ENCODE measurements around the gene NOD1.

NOD1 gene

GRCh38 chr7:30487371-30487770 lies 8.8 kb upstream of the NOD1 start (continued):
- TF ChIP-seq, protein P1, sequence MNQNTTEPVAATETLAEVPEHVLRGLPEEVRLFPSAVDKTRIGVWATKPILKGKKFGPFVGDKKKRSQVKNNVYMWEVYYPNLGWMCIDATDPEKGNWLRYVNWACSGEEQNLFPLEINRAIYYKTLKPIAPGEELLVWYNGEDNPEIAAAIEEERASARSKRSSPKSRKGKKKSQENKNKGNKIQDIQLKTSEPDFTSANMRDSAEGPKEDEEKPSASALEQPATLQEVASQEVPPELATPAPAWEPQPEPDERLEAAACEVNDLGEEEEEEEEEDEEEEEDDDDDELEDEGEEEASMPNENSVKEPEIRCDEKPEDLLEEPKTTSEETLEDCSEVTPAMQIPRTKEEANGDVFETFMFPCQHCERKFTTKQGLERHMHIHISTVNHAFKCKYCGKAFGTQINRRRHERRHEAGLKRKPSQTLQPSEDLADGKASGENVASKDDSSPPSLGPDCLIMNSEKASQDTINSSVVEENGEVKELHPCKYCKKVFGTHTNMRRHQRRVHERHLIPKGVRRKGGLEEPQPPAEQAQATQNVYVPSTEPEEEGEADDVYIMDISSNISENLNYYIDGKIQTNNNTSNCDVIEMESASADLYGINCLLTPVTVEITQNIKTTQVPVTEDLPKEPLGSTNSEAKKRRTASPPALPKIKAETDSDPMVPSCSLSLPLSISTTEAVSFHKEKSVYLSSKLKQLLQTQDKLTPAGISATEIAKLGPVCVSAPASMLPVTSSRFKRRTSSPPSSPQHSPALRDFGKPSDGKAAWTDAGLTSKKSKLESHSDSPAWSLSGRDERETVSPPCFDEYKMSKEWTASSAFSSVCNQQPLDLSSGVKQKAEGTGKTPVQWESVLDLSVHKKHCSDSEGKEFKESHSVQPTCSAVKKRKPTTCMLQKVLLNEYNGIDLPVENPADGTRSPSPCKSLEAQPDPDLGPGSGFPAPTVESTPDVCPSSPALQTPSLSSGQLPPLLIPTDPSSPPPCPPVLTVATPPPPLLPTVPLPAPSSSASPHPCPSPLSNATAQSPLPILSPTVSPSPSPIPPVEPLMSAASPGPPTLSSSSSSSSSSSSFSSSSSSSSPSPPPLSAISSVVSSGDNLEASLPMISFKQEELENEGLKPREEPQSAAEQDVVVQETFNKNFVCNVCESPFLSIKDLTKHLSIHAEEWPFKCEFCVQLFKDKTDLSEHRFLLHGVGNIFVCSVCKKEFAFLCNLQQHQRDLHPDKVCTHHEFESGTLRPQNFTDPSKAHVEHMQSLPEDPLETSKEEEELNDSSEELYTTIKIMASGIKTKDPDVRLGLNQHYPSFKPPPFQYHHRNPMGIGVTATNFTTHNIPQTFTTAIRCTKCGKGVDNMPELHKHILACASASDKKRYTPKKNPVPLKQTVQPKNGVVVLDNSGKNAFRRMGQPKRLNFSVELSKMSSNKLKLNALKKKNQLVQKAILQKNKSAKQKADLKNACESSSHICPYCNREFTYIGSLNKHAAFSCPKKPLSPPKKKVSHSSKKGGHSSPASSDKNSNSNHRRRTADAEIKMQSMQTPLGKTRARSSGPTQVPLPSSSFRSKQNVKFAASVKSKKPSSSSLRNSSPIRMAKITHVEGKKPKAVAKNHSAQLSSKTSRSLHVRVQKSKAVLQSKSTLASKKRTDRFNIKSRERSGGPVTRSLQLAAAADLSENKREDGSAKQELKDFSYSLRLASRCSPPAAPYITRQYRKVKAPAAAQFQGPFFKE (tag by site-specific recombination; IDR thresholded peaks at IDR 0.05; ENCODE audit: borderline replicate concordance), result no peak
- TF ChIP-seq, protein P2, sequence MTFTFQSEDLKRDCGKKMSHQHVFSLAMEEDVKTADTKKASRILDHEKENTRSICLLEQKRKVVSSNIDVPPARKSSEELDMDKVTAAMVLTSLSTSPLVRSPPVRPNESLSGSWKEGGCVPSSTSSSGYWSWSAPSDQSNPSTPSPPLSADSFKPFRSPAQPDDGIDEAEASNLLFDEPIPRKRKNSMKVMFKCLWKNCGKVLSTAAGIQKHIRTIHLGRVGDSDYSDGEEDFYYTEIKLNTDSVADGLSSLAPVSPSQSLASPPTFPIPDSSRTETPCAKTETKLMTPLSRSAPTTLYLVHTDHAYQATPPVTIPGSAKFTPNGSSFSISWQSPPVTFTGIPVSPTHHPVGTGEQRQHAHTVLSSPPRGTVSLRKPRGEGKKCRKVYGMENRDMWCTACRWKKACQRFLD (tag by site-specific recombination; IDR thresholded peaks at IDR 0.05), result no peak
- no peak for TF ChIP-seq ZNF391 (tag by site-specific recombination; IDR thresholded peaks at IDR 0.05; ENCODE audit: borderline replicate concordance, low read depth)
- TF ChIP-seq ZNF18 (tag by site-specific recombination; IDR thresholded peaks at IDR 0.05), result no peak
- no peak for TF ChIP-seq MZF1 (tag by site-specific recombination; IDR thresholded peaks at IDR 0.05; ENCODE audit: borderline replicate concordance)

DNA sequence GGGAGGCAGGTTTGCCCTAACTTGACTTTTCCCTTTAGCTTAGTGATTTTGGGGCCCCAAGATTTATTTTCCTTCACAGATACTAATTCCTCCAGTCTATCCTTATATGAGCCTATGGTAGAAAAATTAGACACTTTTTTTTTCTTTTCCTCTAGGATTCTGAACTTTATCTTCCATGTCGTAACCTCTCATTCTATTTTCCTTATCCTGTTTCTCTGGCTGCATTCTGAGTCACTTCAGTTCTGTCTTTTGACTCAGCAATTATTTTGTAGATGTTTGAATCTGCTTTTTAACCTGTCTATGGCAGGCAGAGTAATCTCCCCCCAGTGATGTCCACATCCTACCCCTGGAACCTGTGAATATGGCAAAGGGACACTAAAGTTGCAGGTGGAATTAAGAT lies 7.1 kb upstream of the NOD1 start:
- Histone ChIP-seq H3K4me1 (ENCODE audit: control insufficient read depth, insufficient read depth, low read length) (no peaks in the 10 kb centered on the region), H3K27ac (ENCODE audit: extremely low read depth, low read depth, low read length) (no peak overlapping the region), H3K36me3 (ENCODE audit: control insufficient read depth in 2 of 2, insufficient read depth in 1 of 2, low read length in 2 of 2) (no peaks in the 10 kb centered on the region), H3K4me3 (ENCODE audit: low read depth, low read length) (no peak overlapping the region), H3K9me3 (ENCODE audit: control insufficient read depth, insufficient read depth, low read depth, low read length) (no peaks in the 10 kb centered on the region)
- POLR2A ChIA-PET, result no interaction called here
- CTCF ChIA-PET, result no interaction called here
- TF ChIP-seq GLIS1 (tag by site-specific recombination; IDR thresholded peaks at IDR 0.05) (no peak), ZBTB17 (tag by site-specific recombination; IDR thresholded peaks at IDR 0.05) (no peak), ZNF404 (tag by site-specific recombination; IDR thresholded peaks at IDR 0.05) (no peak), ZNF660 (tag by site-specific recombination; IDR thresholded peaks at IDR 0.05) (no peak), ZFP3 (tag by site-specific recombination; IDR thresholded peaks at IDR 0.05; ENCODE audit: low read depth) (no peak), ZNF302 (tag by site-specific recombination; IDR thresholded peaks at IDR 0.05; ENCODE audit: low read depth) (no peak), ELK4 (IDR thresholded peaks at IDR 0.05; ENCODE audit: borderline replicate concordance, low read depth, low read length) (no peak), ZNF274 (IDR thresholded peaks at IDR 0.05; ENCODE audit: low read length) (no peak), ZNF274 (tag by site-specific recombination; IDR thresholded peaks at IDR 0.05; ENCODE audit: borderline replicate concordance) (no peak), ZBTB48 (tag by site-specific recombination; IDR thresholded peaks at IDR 0.05) (no peak), ZNF621 (tag by site-specific recombination; IDR thresholded peaks at IDR 0.05) (no peak), SCRT2 (tag by site-specific recombination; IDR thresholded peaks at IDR 0.05) (no peak), SP2 (tag by site-specific recombination; IDR thresholded peaks at IDR 0.05) (no peak)
- TF ChIP-seq, protein P3, sequence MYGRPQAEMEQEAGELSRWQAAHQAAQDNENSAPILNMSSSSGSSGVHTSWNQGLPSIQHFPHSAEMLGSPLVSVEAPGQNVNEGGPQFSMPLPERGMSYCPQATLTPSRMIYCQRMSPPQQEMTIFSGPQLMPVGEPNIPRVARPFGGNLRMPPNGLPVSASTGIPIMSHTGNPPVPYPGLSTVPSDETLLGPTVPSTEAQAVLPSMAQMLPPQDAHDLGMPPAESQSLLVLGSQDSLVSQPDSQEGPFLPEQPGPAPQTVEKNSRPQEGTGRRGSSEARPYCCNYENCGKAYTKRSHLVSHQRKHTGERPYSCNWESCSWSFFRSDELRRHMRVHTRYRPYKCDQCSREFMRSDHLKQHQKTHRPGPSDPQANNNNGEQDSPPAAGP (tag by site-specific recombination; IDR thresholded peaks at IDR 0.05), result no peak
- TF ChIP-seq, protein P4, sequence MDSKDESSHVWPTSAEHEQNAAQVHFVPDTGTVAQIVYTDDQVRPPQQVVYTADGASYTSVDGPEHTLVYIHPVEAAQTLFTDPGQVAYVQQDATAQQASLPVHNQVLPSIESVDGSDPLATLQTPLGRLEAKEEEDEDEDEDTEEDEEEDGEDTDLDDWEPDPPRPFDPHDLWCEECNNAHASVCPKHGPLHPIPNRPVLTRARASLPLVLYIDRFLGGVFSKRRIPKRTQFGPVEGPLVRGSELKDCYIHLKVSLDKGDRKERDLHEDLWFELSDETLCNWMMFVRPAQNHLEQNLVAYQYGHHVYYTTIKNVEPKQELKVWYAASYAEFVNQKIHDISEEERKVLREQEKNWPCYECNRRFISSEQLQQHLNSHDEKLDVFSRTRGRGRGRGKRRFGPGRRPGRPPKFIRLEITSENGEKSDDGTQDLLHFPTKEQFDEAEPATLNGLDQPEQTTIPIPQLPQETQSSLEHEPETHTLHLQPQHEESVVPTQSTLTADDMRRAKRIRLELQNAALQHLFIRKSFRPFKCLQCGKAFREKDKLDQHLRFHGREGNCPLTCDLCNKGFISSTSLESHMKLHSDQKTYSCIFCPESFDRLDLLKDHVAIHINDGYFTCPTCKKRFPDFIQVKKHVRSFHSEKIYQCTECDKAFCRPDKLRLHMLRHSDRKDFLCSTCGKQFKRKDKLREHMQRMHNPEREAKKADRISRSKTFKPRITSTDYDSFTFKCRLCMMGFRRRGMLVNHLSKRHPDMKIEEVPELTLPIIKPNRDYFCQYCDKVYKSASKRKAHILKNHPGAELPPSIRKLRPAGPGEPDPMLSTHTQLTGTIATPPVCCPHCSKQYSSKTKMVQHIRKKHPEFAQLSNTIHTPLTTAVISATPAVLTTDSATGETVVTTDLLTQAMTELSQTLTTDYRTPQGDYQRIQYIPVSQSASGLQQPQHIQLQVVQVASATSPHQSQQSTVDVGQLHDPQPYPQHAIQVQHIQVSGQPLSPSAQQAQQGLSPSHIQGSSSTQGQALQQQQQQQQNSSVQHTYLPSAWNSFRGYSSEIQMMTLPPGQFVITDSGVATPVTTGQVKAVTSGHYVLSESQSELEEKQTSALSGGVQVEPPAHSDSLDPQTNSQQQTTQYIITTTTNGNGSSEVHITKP (tag by site-specific recombination; IDR thresholded peaks at IDR 0.05), result no peak
- TF ChIP-seq, protein P5, sequence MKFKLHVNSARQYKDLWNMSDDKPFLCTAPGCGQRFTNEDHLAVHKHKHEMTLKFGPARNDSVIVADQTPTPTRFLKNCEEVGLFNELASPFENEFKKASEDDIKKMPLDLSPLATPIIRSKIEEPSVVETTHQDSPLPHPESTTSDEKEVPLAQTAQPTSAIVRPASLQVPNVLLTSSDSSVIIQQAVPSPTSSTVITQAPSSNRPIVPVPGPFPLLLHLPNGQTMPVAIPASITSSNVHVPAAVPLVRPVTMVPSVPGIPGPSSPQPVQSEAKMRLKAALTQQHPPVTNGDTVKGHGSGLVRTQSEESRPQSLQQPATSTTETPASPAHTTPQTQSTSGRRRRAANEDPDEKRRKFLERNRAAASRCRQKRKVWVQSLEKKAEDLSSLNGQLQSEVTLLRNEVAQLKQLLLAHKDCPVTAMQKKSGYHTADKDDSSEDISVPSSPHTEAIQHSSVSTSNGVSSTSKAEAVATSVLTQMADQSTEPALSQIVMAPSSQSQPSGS (tag by site-specific recombination; IDR thresholded peaks at IDR 0.05; ENCODE audit: low read depth), result no peak

Data from HEK293 (cell line).